K562 (cell line): ENCODE measurements around the gene DHDH. TPM values are rescaled to one million over a fixed set of nuclear protein-coding genes. Genes with fewer than 3 reads are reported as not detected.

Experiments
- FOXP1 ChIP-seq: sonication (generic); formaldehyde crosslinking; IDR thresholded peaks from 2 replicates; pipeline ENCODE4 v1.8.0; 2022; ENCODE audit warnings: mild to moderate bottlenecking, missing genetic modification reagents
- KDM4B ChIP-seq, 2 experiments: fragments of 450-650 bp in 1 of 2; sonication (generic) in 1 of 2; IDR thresholded peaks; 2 replicates each; pipeline ENCODE4 v1.6.1; 2016 to 2017; ENCODE audit warnings: borderline replicate concordance in 2 of 2, antibody characterized with exemption in 1 of 2, low read depth in 1 of 2, mild to moderate bottlenecking in 1 of 2
- KLF13 ChIP-seq: fragments of 450-650 bp; IDR thresholded peaks from 2 replicates; pipeline ENCODE4 v1.6.1; 2016; ENCODE audit warnings: missing genetic modification characterization, low read depth, mild to moderate bottlenecking, missing compliant biosample characterization, moderate library complexity, borderline replicate concordance
- MBD2 ChIP-seq: sonication (generic); IDR thresholded peaks from 2 replicates; pipeline ENCODE4 v1.6.1; 2016; ENCODE audit warnings: low read depth, borderline replicate concordance
- MED1 ChIP-seq: sonication (generic); formaldehyde crosslinking; IDR thresholded peaks from 2 replicates; pipeline ENCODE4 v1.8.1; 2023; ENCODE audit warnings: missing genetic modification reagents, borderline replicate concordance
- RERE ChIP-seq: sonication (generic); formaldehyde crosslinking; IDR thresholded peaks from 2 replicates; pipeline ENCODE4 v1.8.0; 2023; ENCODE audit warnings: missing genetic modification reagents, mild to moderate bottlenecking, borderline replicate concordance
- TBP ChIP-seq: optimal IDR thresholded peaks from 2 replicates; pipeline ENCODE3; 2011; ENCODE audit warnings: low read depth, low read length, improper control_type of control experiment
- USF2 ChIP-seq: sonication (generic); formaldehyde crosslinking; IDR thresholded peaks from 2 replicates; pipeline ENCODE4 v1.5.0; 2020; ENCODE audit warnings: missing genetic modification reagents
- ZBTB11 ChIP-seq, 3 experiments: fragments of 200-800 bp in 1 of 3; fragments of 250-450 bp in 1 of 3; fragments of 450-650 bp in 1 of 3; sonication (Bioruptor Pico) in 1 of 3; sonication (Bioruptor generic) in 1 of 3; formaldehyde crosslinking in 1 of 3; IDR thresholded peaks; 2 replicates each; pipeline versions ENCODE4 v1.6.1 to v1.8.0; 2016 to 2022; ENCODE audit warnings: mild to moderate bottlenecking in 2 of 3, missing genetic modification characterization in 2 of 3, missing compliant biosample characterization in 1 of 3, moderate library complexity in 1 of 3
- ZNF398 ChIP-seq: fragments of 250-450 bp; sonication (Bioruptor Pico); IDR thresholded peaks from 2 replicates; pipeline ENCODE4 v1.8.0; 2021; ENCODE audit warnings: moderate library complexity, mild to moderate bottlenecking, inconsistent platforms
- ZNF449 ChIP-seq: fragments of 250-450 bp; sonication (Bioruptor Pico); IDR thresholded peaks from 2 replicates; pipeline ENCODE4 v1.8.0; 2022; ENCODE audit warnings: moderate library complexity, mild to moderate bottlenecking, inconsistent platforms
- polyA plus RNA-seq, 8 experiments: library from polyadenylated mRNA; depleted of rRNA in 4 of 8; stranded (reverse) in 5 of 8; unstranded in 3 of 8; fragments of >200 nt; fragmentation: Nextera tagmentation in 2 of 8; fragmentation: Illumina TruSeq in 1 of 8; extraction: Ambion mirVana in 2 of 8; extraction: Trizol in 1 of 8; gene quantifications; 2 replicates each; pipeline versions ENCODE4 v1.2.1 to v1.2.3, GENCODE V29; 2011 to 2014; ENCODE audit warnings: inconsistent platforms in 1 of 8, missing spikeins in 1 of 8
- total RNA-seq, 7 experiments: library from RNA; depleted of rRNA in 6 of 7; stranded (reverse); fragments of >200 nt in 6 of 7; fragmentation: Illumina TruSeq in 2 of 7; extraction: Trizol in 2 of 7; gene quantifications; 2 replicates each; pipeline versions ENCODE4 v1.2.1 to v1.2.3, GENCODE V29; 2011 to 2021; ENCODE audit warnings: low replicate concordance in 1 of 7

DHDH gene
- total and polyA plus RNA-seq, 9 of the 15 experiments (the other 6 are each of a cell fraction or from before 2014, with no cell fraction given) = 0.37 to 1.9 (median 0.87) TPM

- TF ChIP-seq ZNF449 (no peak; the same call in 1 of the 2 replicates), RERE (CRISPR knock-in tag) (no peak), TBP (peak; percentile 62), KLF13 (tag) (peak; percentile 18; the same call in 1 of the 2 replicates), ZBTB11 (CRISPR knock-in tag; IDR thresholded peaks at IDR 0.05) (peak in 1 of 3 experiments; percentile 26; a peak in 1 of 6 replicates), ZNF398 (CRISPR knock-in tag) (no peak), MBD2 (peak; percentile 93), USF2 (CRISPR knock-in tag) (peak; percentile 98), MED1 (CRISPR knock-in tag) (no peak), FOXP1 (no peak), KDM4B (IDR thresholded peaks at IDR 0.05; ENCODE audit: borderline replicate concordance in 2 of 2, low read depth in 1 of 2) (peak in 1 of 2 experiments; percentile 35; a peak in 1 of 4 replicates)
Measured at GRCh38 chr19:48954595-48955307, 21.3 kb downstream of the DHDH start, which contains the start of gene BAX (continued).
